BE2C (cell line): ENCODE data around the gene KCTD19.

ENCODE experiments used
- DNase-seq: peaks from one replicate; pipeline ENCODE4 v3.0.0-alpha.2; 2020
- H3K27me3 ChIP-seq: fragments of 250-450 bp; sonication (Bioruptor Pico); 2 replicates; pipeline ENCODE4 v1.5.1; 2020; ENCODE audit warnings: mild to moderate bottlenecking
- H3K36me3 ChIP-seq: fragments of 250-450 bp; sonication (Bioruptor Pico); 2 replicates; pipeline ENCODE4 v1.5.1; 2020; ENCODE audit warnings: mild to moderate bottlenecking
- H3K4me1 ChIP-seq: fragments of 250-450 bp; sonication (Bioruptor Pico); 2 replicates; pipeline ENCODE4 v1.5.1; 2020
- H3K4me3 ChIP-seq: 2 replicates; pipeline ENCODE4 v1.5.1; 2011; ENCODE audit warnings: low read depth, low read length
- H3K9me3 ChIP-seq: fragments of 250-450 bp; sonication (Bioruptor Pico); 2 replicates; pipeline ENCODE4 v1.5.1; 2020
- CTCF ChIP-seq: IDR thresholded peaks from 2 replicates; pipeline ENCODE4 v1.5.1; 2012; ENCODE audit warnings: mild to moderate bottlenecking, low read depth, low read length

The KCTD19 gene

GRCh38 chr16:67259705-67260104 lies 66.8 kb downstream of the KCTD19 start:
- peak; percentile 8; the same call in 1 of the 2 replicates for TF ChIP-seq CTCF
- no peaks in the 10 kb centered on the region for H3K36me3 ChIP-seq
- H3K4me1 ChIP-seq = peaks cover 2% of the 10 kb centered on the region; the same call in 1 of the 2 replicates
- H3K27me3 ChIP-seq = no peaks in the 10 kb centered on the region
- H3K4me3 ChIP-seq = no peak overlapping the region
- DNase-seq = no peak
- no peaks in the 10 kb centered on the region for H3K9me3 ChIP-seq

- Histone ChIP-seq H3K4me3 (no peak overlapping the region), H3K36me3 (no peaks in the 10 kb centered on the region)
Observed at GRCh38 chr16:67258161-67258835, 68.2 kb downstream of the KCTD19 start.

GRCh38 chr16:67257486-67258160 lies 68.9 kb downstream of the KCTD19 start:
- no peak for DNase-seq
- no peaks in the 10 kb centered on the region for H3K36me3 ChIP-seq

More at GRCh38 chr16:67258161-67258835, 68.2 kb downstream of the KCTD19 start:
- TF ChIP-seq CTCF = no peak
- H3K4me1 ChIP-seq = peaks cover 2% of the 10 kb centered on the region; the same call in 1 of the 2 replicates
- H3K9me3 ChIP-seq = no peaks in the 10 kb centered on the region
- H3K27me3 ChIP-seq = no peaks in the 10 kb centered on the region
- no peak for DNase-seq

GRCh38 chr16:67256701-67257230 lies 69.8 kb downstream of the KCTD19 start:
- TF ChIP-seq CTCF = no peak
- Histone ChIP-seq H3K4me1 (peaks cover 2% of the 10 kb centered on the region; the same call in 1 of the 2 replicates), H3K4me3 (no peak overlapping the region), H3K9me3 (no peaks in the 10 kb centered on the region), H3K36me3 (no peaks in the 10 kb centered on the region), H3K27me3 (no peaks in the 10 kb centered on the region)
- DNase-seq = no peak

More at GRCh38 chr16:67257486-67258160, 68.9 kb downstream of the KCTD19 start:
- no peak for TF ChIP-seq CTCF
- no peaks in the 10 kb centered on the region for H3K9me3 ChIP-seq
- H3K4me1 ChIP-seq = peaks cover 2% of the 10 kb centered on the region; the same call in 1 of the 2 replicates
- no peaks in the 10 kb centered on the region for H3K27me3 ChIP-seq
- H3K4me3 ChIP-seq = no peak overlapping the region

GRCh38 chr16:67255553-67256221 lies 70.9 kb downstream of the KCTD19 start:
- Histone ChIP-seq H3K36me3 (no peaks in the 10 kb centered on the region), H3K4me3 (no peak overlapping the region), H3K9me3 (no peaks in the 10 kb centered on the region), H3K27me3 (no peaks in the 10 kb centered on the region), H3K4me1 (peaks cover 2% of the 10 kb centered on the region; the same call in 1 of the 2 replicates)
- DNase-seq = no peak
- TF ChIP-seq CTCF = no peak
